NCI-H1930 (cell line): ENCODE data around the gene EXT2.
A peak's percentile ranks its signal among the peaks of the same experiment; 100 is the strongest.

Source experiments
- DNase-seq, 2 experiments: peaks; one replicate each; lab custom pipeline; 2025; lab: John Stamatoyannopoulos, UW

The EXT2 gene

DNA sequence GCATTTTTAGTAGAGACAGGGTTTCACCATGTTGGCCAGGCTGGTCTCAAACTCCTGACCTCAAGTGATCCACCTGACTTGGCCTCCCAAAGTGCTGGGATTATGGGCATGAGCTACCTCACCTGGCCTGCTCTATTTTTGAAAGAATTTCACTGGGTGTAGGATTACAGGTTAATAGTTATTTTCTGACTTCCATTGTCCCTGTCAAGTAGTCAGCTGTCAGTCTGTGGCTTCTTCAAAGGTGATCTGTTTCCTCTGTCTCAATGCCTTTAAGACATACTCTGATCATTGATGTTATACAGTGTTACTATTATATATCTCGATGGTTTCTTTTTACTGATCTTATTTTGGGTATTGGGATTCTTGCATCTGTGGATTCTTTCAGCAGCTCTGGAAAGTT lies 10.1 kb upstream of the EXT2 start:
- no peak for DNase-seq

DNA sequence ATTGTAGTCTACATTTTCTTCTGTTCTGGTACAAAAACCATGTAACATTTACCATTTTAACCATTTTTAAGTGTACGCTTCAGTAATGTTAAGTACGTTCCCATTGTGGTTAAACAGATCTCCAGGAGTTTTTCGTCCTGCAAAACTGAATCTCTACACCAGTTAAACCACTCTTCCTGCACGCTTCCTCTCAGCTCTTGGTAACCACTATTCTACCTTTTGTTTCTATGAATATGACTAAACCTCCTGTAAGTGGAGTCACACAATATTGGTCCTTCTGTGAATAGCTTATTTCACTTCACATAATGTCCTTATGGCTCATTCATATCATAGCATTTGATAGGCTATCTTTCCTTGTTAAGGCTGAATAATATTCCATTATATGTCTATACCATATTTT lies 7.1 kb upstream of the EXT2 start:
- no peak for DNase-seq

DNA sequence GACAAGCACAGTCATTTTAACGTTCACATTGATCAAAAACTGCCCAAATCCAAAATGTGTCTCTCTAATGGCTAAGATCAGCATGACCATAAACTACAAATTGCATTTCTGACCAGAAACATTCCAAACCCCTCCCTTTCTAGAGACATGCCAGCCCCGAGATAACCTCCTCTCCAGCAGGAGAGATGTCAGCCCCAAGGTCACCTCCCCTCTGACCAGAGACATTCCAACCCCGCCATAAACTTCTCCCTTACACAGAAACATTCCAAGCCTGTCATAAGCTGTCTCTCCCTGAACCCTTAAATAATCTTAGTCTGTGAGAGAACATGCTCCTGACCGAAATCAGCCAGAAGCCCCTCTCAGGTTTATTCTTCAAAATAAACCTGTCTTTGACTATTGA lies 6.6 kb upstream of the EXT2 start:
- DNase-seq, result no peak

DNA sequence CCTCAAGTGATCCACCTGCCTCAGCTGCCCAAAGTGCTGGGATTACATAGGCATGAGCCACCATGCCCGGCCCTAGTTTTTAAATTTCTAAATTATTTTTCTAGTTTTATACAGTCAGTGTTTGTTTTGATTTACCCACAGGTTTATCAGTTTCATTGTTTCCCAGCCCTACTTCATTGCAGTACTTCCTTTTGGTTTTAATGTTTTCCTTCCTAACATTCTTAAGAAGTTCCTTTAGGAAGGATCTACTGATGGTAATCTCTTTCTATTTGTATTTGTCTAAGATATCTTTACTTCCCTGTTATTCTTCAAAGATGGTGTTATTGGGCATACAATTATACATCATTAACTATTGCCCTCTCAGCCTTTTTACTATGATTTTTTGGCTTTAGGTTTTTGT lies 4.9 kb upstream of the EXT2 start:
- no peak for DNase-seq

DNA sequence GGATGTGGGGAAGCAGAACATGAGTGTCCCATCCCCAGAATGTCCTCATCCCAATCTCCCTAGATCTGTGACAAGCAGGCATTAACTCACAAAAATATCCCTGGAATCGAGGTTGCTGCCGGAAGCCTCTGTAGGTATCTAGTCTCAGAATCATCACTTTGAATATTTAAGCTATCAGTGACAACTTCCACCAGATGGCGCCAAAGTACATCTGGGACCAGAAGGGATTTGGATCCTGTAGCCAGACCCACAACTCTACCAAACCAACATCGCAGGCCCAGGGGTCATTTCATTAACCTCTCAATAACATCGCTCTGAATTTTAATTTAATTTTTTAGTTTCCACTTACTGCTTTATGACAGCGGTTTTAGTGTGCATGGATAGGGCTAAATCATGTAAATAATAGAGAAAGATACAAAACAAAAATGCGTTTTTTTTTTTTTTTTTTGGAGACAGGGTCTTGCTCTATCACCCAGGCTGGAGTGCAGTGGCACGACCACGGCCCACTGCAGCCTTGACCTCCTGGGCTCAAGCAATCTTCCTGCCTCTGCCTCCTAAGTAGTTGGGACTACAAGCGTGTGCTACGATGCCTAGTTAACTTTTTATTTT lies 1.1 kb upstream of the EXT2 start:
- peak; percentile 63 to 84 for DNase-seq

DNA sequence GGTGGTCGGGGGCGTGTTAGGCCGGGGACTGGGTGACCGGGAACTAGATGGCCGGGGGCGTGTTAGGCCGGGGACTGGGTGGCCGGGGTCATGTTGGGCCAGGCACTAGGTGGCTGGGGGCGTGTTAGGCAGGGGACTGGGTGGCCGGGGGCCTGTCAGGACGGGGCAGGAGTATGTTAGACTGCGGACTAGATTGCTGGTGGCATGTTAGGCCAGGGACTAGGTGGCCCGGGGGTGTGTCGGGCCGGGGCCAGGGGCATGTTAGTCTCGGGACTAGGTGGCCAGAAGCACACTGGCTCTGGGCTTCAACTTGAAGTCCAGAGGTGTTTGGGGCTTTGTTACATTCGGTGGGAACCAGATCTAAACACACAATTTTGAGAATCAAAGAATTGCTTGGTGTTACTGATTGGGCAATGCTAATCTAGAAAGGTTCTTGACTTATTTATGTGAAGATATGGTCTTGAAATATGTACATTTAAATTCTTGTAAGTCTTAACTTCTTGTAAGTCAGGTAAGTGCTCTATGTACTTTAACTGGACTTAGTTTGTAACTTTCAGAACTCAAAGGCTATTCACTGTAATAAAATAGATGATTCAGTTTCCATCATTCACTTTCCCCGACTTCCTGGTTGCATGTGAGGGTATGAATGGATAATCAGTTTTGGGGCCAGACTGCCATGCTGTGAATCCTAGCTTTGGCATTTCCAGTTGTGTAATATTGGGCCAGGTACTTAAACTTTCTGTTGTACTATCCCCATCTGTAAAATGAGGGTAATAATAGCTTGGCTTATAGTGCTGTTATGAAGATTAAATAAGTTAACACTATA lies 1.1 kb downstream of the EXT2 start:
- DNase-seq, result no peak

DNA sequence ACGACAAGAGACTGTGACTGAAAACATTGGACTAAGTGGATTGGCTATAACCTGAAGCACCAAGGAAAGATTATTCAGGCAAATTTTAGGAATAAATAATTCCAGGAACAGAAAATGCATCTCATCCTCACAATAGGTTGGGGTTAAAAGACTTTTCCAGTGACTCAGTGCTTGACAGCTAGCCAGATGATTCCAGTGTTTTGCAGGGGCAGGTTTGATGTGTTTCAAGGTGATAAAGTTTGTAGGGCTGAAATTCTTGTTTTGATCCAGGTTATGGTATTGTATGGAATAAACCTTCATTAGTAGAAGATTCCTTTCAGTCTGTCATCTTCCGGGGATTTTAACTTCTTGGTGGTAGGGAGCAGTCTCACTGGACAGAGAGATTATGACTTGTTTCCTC lies 2.3 kb downstream of the EXT2 start:
- no peak for DNase-seq

DNA sequence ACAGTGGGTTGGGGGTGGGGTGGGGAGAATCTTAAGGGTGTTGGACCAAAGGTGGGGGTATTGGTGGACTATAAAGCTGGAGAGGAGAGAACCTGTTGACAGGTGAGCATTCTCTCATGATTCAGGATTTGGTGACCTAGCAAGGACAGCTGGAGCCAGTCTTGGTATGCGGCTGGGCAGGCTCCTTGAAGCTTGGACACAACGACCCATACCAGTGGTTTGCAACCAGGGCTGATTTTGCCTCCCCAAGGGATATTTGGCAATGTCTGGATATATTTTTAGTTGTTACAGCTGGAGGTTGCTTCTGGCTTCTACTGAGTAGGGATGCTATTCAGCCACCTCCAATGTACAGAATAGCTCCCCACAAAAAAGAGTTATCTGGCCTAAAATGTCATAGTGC lies 5.6 kb downstream of the EXT2 start:
- no peak for DNase-seq

DNA sequence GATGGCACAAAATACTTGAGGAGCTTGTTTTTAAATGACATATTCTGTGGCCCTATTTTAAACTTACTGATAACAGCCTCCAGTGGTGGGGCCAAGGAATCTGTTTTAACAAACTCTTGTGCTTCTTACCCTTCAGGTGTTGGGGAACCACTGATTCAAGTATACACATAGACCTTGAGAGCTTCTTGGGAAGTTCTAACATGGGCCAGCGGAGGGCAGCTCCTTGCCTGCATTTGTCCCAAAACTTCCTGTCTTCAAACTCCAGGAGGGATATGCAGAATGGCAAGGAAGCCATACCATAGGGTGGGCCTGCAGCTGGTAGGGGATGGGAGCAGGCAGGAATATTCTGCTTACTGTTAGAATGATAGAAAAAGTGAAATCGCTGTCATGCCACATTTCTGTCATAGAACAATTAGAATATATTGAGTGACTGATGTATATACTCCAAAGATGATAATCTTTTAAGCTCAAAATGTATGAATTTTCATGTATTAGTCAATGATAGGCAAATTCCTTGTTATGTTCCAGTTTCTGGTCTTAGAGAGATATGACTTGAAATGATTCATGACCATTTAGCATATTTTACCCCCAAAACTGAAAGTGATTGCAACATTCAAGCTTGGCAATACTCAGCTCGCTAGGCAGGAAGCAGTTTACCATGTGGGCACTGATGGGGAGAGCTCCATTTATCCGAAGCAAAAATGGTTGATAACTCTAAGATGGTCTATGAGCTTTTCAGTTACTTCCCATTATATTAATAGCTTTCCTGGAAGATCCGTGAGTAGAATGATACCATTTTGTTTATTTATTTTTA lies 9.2 kb downstream of the EXT2 start:
- no peak for DNase-seq

DNA sequence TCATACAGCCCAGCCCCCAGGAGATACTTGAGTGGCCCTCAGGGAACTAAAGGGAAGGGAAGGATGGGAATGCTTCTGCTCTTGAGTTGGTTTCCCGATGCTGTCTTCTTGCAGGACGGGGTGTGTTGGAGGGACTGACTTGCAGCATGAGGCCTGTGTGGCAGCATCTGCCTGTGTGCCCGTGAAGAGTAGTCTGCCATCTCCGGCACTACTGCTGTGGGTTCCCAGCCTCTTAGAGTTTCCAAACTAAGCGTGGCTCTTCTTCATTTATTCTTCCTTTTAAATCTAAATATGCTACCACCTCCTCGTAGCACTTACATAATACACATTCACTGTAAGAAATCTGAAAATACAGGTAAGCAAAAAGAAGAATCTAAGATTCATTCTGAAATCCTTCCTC lies 12.8 kb downstream of the EXT2 start:
- no peak for DNase-seq

DNA sequence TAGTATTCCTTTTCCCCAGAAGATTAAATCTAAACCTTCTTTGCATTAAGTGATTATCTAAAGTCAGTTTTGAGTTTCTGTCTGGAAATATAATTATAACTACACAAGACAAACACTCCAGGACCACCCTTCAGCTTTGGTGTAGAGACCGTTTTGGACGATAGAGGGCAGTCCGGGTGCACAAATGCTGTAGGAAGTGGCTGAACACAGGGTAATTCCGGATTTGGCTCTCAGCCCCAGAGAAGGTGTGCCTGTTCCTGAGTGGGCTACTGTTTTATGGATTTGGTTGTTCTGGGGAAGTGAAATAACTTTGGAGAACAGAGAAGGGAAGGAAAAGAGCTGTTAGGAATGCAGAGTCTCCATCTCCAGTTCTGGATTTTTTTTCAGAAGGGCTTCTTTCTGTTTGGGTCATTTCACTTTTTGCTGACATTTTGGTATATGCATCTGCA lies 14.8 kb downstream of the EXT2 start:
- DNase-seq, result no peak

DNA sequence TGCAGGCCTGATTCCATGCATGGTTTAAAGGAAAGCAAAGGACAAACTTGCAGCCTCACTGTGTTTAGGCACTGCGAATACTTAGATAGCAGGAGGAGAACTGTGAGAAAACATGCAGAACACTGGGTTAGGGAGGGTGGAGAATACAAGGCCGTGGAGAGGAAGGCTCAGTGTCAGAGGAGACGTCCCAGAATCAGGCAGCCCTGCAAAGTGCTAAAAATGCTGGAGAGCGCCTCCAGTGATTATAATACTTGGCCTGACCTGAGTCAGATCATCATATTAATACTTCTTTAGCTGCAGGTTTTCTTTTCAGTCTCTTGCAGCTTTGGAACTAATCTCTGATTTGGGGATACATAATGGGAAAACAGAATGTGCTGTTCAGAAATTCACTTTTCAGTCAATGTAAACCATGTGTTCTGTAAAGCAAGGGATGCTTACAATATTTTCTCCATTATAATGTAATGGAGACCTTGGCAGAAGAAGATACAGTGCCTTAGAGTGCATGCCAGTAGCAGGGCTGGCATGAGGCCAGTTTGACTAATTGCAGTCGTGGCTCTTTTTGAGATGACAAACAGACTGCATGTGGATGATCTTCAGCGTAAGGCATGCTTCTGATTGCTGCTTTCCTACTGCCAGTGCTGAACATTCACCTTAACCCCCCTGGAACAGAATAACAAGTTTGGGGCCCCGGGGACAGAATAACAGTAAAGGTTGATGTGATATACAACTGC lies 16.8 kb downstream of the EXT2 start:
- no peak for DNase-seq

DNA sequence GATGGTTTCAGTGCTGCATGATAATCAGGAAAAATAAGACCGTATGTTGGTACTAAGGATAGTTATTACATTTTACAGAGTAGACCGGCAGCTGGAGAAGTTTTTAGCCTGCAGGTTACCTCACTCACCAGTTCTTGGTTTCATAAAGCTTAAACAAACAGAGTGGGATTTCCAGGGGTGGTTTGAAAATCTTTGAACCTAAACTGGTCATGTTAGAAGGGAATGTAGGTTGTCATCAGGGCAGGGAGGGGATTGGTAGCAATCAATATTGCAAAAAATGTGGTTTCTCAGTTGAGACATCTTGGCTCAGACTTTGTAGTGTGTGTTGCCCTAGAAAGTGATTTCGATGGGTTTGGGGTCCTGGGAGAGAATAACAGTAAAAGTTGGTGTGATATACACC lies 17.5 kb downstream of the EXT2 start:
- DNase-seq, result no peak

DNA sequence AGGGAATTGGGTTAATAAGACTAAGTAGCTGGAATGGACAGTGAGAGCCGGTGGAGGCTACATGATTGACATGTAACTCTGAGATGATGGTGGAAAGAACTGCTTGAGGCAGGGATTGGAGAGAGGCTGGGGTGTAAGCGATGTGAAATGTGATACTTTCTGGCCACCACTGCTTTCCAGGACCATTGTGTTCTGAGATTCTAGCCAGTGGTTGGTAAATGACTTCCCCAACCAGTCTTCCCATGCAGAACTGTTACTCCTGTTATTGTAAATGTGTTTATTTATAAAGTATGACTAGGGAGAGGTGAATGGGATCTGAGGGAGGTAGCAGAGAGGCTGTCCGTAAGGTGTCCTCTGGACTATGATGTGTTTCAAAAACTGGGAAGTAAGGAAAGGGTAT lies 18.1 kb downstream of the EXT2 start:
- no peak for DNase-seq

DNA sequence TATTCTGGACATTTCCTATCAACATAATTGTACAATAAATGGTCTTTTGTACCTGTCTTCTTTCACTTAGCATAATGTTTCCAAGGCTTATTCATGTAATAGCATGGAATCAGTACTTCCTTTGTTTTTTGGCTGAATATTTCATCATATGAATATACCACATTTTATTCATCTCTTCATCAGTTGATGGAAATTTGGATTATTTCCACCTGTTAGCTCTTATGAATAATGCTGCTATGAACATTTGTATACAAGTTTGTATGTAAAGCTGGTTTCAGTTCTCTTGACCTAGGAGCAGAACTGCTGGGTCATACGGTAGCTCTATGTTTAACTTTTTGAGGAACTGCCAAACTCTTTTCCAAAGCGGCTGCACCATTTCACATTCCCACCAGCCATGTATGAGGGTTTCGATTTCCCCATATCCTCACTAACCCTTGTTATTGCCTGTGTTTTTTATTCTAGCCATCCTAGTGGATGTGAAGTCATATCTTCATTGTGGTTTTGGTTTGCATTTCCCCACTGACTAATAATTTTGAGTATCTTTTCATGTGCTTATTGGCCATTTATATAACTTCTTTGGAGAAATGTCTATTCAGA lies 20.9 kb downstream of the EXT2 start:
- DNase-seq, result no peak

DNA sequence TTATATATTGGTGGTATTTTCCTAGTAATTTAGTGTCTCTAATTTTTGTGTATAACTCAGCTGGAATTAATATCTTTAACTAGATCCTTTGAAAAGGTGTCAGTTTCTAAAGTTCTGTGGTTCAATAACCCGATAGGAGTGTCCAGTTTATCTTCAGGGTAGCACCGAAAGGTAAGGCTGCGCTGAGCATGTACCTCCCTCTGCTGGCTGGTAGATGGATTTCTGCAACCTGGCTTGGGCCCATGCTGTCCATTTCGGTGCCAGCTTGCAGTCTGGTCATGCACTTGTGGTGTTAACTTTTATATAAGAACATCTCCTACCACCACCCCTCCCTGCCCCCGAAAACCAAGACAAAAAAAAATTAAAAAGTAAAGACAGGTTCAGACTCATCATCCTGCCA lies 24.7 kb downstream of the EXT2 start:
- no peak for DNase-seq

DNA sequence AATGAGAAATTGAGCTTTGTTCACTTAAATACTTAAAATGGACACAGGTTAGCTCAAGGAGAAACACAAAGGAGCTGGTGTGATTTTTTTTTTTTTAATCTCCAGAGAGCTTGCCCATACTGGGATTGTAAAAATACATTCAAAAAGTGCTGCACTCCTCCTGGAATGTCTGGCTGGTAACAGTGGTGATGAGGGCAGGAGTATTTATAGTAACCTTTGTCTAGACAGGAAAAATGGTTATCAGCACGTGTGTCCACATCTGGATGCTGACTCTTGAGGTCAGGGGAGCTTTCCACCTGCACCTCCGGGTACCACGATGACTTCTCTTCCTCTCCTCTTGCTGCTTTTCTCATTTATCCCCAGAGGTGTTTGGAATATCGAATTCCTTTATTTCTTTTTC lies 30.1 kb downstream of the EXT2 start:
- no peak for DNase-seq

DNA sequence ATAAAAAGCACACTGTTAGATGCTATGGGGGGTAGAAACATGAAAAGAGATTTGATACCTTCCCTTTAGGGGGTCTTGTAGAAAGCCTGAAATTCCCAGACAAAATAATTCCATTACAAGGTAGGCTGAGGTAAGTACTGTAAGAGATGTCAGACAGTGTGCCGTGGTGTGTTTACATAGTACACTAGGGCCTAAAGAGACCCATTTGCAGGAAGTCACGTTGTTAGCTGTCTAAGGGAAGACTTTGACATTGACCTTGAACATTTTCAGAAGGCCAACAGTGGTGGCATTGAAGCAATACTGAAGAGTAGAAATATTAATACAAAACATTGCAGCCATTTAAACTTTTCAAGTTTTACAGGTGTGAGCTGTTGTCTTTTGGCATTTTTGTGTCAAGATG lies 30.8 kb downstream of the EXT2 start:
- no peak for DNase-seq

DNA sequence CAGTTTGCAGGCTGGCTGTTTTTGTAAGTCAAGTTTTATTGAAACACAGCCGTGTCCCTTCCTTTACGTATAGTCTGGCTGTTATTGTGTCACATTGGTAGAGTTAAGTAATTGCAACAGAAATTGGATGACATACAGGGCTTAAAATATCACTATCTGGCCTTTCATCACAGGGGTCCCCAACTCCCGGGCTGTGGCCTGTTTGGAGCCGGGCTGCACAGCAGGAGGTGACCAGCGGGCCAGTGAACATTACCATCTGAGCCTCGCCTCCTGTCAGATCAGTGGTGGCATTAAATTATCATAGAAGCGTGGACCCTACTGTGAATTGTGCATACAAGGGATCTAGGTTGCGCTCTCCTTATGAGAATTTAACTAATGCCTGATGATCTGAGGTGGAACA lies 31.7 kb downstream of the EXT2 start:
- DNase-seq, result no peak

DNA sequence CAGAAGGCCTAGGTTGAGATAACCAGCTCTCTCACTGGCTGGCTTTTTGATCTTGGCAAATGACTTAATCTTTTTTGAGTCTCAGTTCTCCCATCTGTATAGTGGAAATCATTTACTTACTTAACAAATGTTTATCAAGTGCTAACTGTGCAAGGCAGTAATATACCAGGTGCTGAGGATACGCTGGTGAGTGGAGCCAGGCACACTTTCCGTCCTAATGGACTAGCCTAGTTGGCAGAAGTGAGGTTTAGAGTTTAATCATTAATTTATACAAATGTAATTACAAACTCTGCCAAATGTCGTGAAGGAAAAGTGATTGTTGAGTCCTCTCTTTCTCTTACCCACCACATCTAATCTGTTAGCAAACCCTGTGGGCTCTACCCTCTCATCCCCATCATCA lies 33.3 kb downstream of the EXT2 start:
- DNase-seq, result no peak

DNA sequence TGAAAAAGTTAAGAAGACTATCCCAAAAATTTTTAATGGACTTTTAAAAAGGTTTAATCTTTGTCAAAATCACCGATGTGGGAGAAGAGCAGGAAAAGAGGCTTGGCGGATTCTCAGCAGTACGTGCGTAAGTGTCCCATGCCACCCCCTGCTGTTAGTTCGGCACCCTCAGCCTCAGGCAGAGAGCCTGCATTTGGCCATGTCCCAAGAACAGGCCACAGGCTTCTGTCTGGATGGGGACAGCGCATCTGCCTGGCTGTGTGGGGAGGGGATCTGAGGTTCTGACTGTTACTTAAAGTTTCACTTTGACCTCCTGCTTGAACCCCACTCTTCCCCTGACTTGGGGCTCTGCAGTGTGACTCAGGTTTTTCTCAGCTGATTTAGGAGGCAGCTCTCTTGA lies 35.3 kb downstream of the EXT2 start:
- no peak for DNase-seq
